Ectodermal cell (in vitro differentiated cells): ENCODE data around the gene GPHN.

Experiments
- H3K27ac ChIP-seq: 2 replicates; pipeline ENCODE4 v1.7.0; 2013; ENCODE audit warnings: mild to moderate bottlenecking, low read depth, low read length; ENCODE audit not compliant: insufficient read depth, poor library complexity, severe bottlenecking
- H3K27me3 ChIP-seq: 2 replicates; pipeline ENCODE4 v1.7.0; 2013; ENCODE audit warnings: mild to moderate bottlenecking, low read length; ENCODE audit not compliant: insufficient read depth, control insufficient read depth, poor library complexity, severe bottlenecking
- H3K36me3 ChIP-seq: one replicate; pipeline ENCODE4 v1.7.0; 2013; ENCODE audit warnings: low read length; ENCODE audit not compliant: control insufficient read depth, insufficient read depth
- H3K4me1 ChIP-seq: one replicate; pipeline ENCODE4 v1.7.0; 2013; ENCODE audit warnings: low read length; ENCODE audit not compliant: control insufficient read depth, insufficient read depth
- H3K4me3 ChIP-seq: 2 replicates; pipeline ENCODE4 v1.7.0; 2013; ENCODE audit warnings: low read depth, low read length, control low read depth; ENCODE audit not compliant: insufficient read depth
- H3K9me3 ChIP-seq: 2 replicates; pipeline ENCODE4 v1.7.0; 2013; ENCODE audit warnings: mild to moderate bottlenecking, low read length, moderate library complexity; ENCODE audit not compliant: control insufficient read depth
- WGBS, 2 experiments: methylation state at CpG; one replicate each; pipeline ENCODE4 v1.1.7; 2013; ENCODE audit warnings: missing lambda C conversion rate in 2 of 2; 5-methylcytosine and 5-hydroxymethylcytosine counted together

The GPHN gene

GRCh38 chr14:66739826-66740225 lies 231.9 kb downstream of the GPHN start:
- H3K36me3 ChIP-seq, result no peaks in the 10 kb centered on the region
- H3K9me3 ChIP-seq, result no peaks in the 10 kb centered on the region
- H3K27ac ChIP-seq, result no peak overlapping the region
- no peaks in the 10 kb centered on the region for H3K27me3 ChIP-seq
- H3K4me1 ChIP-seq, result no peaks in the 10 kb centered on the region
- no peak overlapping the region for H3K4me3 ChIP-seq

GRCh38 chr14:66745078-66745477 lies 237.1 kb downstream of the GPHN start:
- WGBS, 2 experiments, result 100% methylated on average over 1 of the region's 1 CpG; no CpG with 5 or more reads in 1 of the 2 experiments
- Histone ChIP-seq H3K27me3 (no peaks in the 10 kb centered on the region), H3K4me1 (no peaks in the 10 kb centered on the region), H3K36me3 (no peaks in the 10 kb centered on the region), H3K4me3 (no peak overlapping the region), H3K27ac (no peak overlapping the region), H3K9me3 (no peaks in the 10 kb centered on the region)

GRCh38 chr14:66746316-66747006 lies 238.5 kb downstream of the GPHN start:
- Histone ChIP-seq H3K27me3 (no peaks in the 10 kb centered on the region), H3K4me3 (no peak overlapping the region), H3K9me3 (no peaks in the 10 kb centered on the region), H3K36me3 (no peaks in the 10 kb centered on the region), H3K27ac (no peak overlapping the region), H3K4me1 (no peaks in the 10 kb centered on the region)
- WGBS, 2 experiments, result 96 to 100% methylated on average over 2 of the region's 2 CpGs

GRCh38 chr14:66752109-66752508 lies 244.2 kb downstream of the GPHN start:
- no peaks in the 10 kb centered on the region for H3K36me3 ChIP-seq
- H3K4me3 ChIP-seq, result no peak overlapping the region
- no peaks in the 10 kb centered on the region for H3K4me1 ChIP-seq
- H3K27me3 ChIP-seq, result no peaks in the 10 kb centered on the region
- 86 to 94% methylated on average over 2 of the region's 2 CpGs for WGBS, 2 experiments
- H3K27ac ChIP-seq, result no peak overlapping the region
- H3K9me3 ChIP-seq, result no peaks in the 10 kb centered on the region

GRCh38 chr14:66758031-66758613 lies 250.2 kb downstream of the GPHN start:
- Histone ChIP-seq H3K36me3 (no peaks in the 10 kb centered on the region), H3K4me3 (no peak overlapping the region), H3K9me3 (no peaks in the 10 kb centered on the region), H3K27me3 (no peaks in the 10 kb centered on the region), H3K4me1 (no peaks in the 10 kb centered on the region), H3K27ac (no peak overlapping the region)
- WGBS, 2 experiments, result 77 to 78% methylated on average over 6 of the region's 6 CpGs

GRCh38 chr14:66772146-66772545 lies 264.2 kb downstream of the GPHN start:
- H3K27ac ChIP-seq, result no peak overlapping the region
- no peaks in the 10 kb centered on the region for H3K36me3 ChIP-seq
- WGBS, 2 experiments, result 91 to 96% methylated on average over 2 of the region's 2 CpGs

GRCh38 chr14:66782853-66783252 lies 274.9 kb downstream of the GPHN start:
- Histone ChIP-seq H3K36me3 (no peaks in the 10 kb centered on the region), H3K9me3 (no peaks in the 10 kb centered on the region), H3K4me3 (no peak overlapping the region), H3K4me1 (no peaks in the 10 kb centered on the region), H3K27me3 (no peaks in the 10 kb centered on the region), H3K27ac (no peak overlapping the region)
- WGBS, 2 experiments, result 85 to 91% methylated on average over 1 of the region's 1 CpG

More at GRCh38 chr14:66772146-66772545, 264.2 kb downstream of the GPHN start:
- H3K4me3 ChIP-seq, result no peak overlapping the region
- no peaks in the 10 kb centered on the region for H3K4me1 ChIP-seq
- no peaks in the 10 kb centered on the region for H3K27me3 ChIP-seq
- H3K9me3 ChIP-seq, result no peaks in the 10 kb centered on the region

- no peaks in the 10 kb centered on the region for H3K9me3 ChIP-seq
- no peaks in the 10 kb centered on the region for H3K27me3 ChIP-seq
- no peak overlapping the region for H3K4me3 ChIP-seq
- H3K36me3 ChIP-seq, result no peaks in the 10 kb centered on the region
- H3K27ac ChIP-seq, result no peak overlapping the region
- H3K4me1 ChIP-seq, result no peaks in the 10 kb centered on the region
- 75 to 95% methylated on average over 1 of the region's 1 CpG for WGBS, 2 experiments
These were observed 282.2 kb downstream of the GPHN start for GRCh38 chr14:66790101-66790500.

- WGBS, 2 experiments, result 90 to 97% methylated on average over 4 of the region's 4 CpGs
- Histone ChIP-seq H3K36me3 (no peaks in the 10 kb centered on the region), H3K9me3 (no peaks in the 10 kb centered on the region), H3K27ac (no peak overlapping the region), H3K4me3 (no peak overlapping the region), H3K4me1 (no peaks in the 10 kb centered on the region), H3K27me3 (no peaks in the 10 kb centered on the region)
These were observed 295.0 kb downstream of the GPHN start for GRCh38 chr14:66802962-66803361.

GRCh38 chr14:66804141-66804540 lies 296.2 kb downstream of the GPHN start:
- 94 to 100% methylated on average over 1 of the region's 1 CpG for WGBS, 2 experiments
- Histone ChIP-seq H3K4me3 (no peak overlapping the region), H3K27ac (no peak overlapping the region), H3K9me3 (no peaks in the 10 kb centered on the region), H3K27me3 (no peaks in the 10 kb centered on the region), H3K36me3 (no peaks in the 10 kb centered on the region), H3K4me1 (no peaks in the 10 kb centered on the region)
